ENCODE results near the gene LEMD1.

LEMD1 gene

GRCh38 chr1:205351984-205352713, 69.7 kb downstream of the LEMD1 start:
- DNase-seq = peak; percentile 96

- no peak for DNase-seq
Measured at GRCh38 chr1:205350691-205351141, 71.1 kb downstream of the LEMD1 start.

- no peak for DNase-seq
Measured at GRCh38 chr1:205350124-205350523, 71.7 kb downstream of the LEMD1 start.

- DNase-seq = no peak
Measured at GRCh38 chr1:205348554-205349487, 73.0 kb downstream of the LEMD1 start.

GRCh38 chr1:205346956-205347574, 74.8 kb downstream of the LEMD1 start:
- DNase-seq = peak; percentile 68

GRCh38 chr1:205345761-205346160, 76.1 kb downstream of the LEMD1 start:
- no peak for DNase-seq

- no peak for DNase-seq
Measured at GRCh38 chr1:205344066-205344928, 77.6 kb downstream of the LEMD1 start.

- no peak for DNase-seq
Measured at GRCh38 chr1:205343431-205344065, 78.3 kb downstream of the LEMD1 start.

- DNase-seq = no peak
Measured at GRCh38 chr1:205342986-205343385, 78.9 kb downstream of the LEMD1 start.

- no peak for DNase-seq
Measured at GRCh38 chr1:205340676-205341075, 81.2 kb downstream of the LEMD1 start.

GRCh38 chr1:205339717-205340116, 82.1 kb downstream of the LEMD1 start:
- no peak for DNase-seq

- DNase-seq = no peak
Measured at GRCh38 chr1:205339197-205339702, 82.6 kb downstream of the LEMD1 start.

- no peak for DNase-seq
Measured at GRCh38 chr1:205338011-205338410, 83.8 kb downstream of the LEMD1 start.

GRCh38 chr1:205337481-205337880, 84.4 kb downstream of the LEMD1 start:
- no peak for DNase-seq

GRCh38 chr1:205335692-205336091, 86.2 kb downstream of the LEMD1 start:
- DNase-seq = peak; percentile 88

GRCh38 chr1:205332015-205332791, 89.7 kb downstream of the LEMD1 start:
- DNase-seq = no peak
